ENCODE measurements around the gene THOC6.
A peak's percentile ranks its signal among the peaks of the same experiment; 100 is the strongest.

THOC6 gene

DNA sequence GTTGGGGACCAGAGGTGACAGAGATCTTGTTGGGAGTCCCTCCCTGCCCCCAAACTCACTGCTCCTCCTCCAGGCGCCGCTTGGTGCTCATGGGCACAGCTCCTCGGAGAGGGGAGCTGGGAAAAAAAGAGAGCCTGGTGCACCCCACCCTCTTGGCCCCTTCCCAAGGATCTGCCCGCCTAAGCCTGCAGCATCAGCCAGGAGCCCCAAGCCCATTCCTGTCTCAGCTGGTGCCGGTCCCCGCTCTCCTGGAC is 493 bp upstream of the THOC6 start:
- H3K79me2 ChIP-seq (ENCODE audit: insufficient read depth, low read depth), result no peaks in the 10 kb centered on the region
- no peaks in the 10 kb centered on the region for H3K36me3 ChIP-seq (ENCODE audit: insufficient read depth)
- TF ChIP-seq, protein P1, sequence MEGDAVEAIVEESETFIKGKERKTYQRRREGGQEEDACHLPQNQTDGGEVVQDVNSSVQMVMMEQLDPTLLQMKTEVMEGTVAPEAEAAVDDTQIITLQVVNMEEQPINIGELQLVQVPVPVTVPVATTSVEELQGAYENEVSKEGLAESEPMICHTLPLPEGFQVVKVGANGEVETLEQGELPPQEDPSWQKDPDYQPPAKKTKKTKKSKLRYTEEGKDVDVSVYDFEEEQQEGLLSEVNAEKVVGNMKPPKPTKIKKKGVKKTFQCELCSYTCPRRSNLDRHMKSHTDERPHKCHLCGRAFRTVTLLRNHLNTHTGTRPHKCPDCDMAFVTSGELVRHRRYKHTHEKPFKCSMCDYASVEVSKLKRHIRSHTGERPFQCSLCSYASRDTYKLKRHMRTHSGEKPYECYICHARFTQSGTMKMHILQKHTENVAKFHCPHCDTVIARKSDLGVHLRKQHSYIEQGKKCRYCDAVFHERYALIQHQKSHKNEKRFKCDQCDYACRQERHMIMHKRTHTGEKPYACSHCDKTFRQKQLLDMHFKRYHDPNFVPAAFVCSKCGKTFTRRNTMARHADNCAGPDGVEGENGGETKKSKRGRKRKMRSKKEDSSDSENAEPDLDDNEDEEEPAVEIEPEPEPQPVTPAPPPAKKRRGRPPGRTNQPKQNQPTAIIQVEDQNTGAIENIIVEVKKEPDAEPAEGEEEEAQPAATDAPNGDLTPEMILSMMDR (conservative IDR thresholded peaks at IDR 0.05; ENCODE audit: low read depth, low read length), result no peak

DNA sequence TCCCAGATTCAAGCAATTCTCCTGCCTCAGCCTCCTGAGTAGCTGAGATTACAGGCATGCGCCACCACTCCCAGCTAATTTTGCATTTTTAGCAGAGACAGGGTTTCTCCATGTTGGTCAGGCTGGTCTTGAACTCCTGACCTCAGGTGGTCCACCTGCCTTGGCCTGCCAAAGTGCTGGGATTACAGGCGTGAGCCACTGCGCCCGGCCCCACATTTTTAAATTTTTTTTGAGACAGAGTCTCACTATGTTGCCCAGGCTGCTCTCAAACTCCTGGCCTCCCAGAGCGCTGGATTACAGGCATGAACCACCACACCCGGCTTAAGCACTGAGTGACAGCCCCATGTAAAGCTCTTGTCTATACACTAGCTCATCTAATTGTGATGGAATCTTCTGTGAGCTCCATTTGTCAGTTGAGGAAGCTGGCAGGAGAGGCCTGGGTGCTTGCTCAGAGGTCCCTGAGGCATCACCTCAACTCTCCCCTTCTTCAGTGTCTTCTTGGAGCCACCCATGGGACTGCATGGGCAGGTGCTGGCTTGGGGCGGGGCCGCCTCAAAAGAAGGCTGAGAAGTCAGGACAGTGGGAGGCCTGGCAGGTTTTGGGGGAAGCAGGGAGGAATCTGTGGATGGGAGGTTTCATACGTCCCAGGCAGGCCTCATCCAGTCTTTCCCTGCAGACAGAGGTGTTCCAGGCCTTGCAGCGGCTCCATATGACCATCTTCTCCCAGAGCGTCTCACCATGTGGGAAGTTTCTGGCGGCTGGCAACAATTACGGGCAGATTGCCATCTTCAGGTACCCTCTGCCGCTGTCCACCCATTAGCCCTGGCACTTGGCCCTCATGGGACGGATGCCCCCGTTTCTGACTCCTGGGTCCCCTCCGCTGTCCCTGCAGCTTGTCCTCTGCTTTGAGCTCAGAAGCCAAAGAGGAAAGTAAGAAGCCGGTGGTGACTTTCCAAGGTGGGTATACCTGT is 1.5 kb downstream of the THOC6 start:
- H3K4me2 ChIP-seq, result peak overlapping the region; percentile 79; the same call in 1 of the 2 replicates
- H3K79me2 ChIP-seq (ENCODE audit: insufficient read depth, low read depth), result no peaks in the 10 kb centered on the region
- H3K4me1 ChIP-seq (ENCODE audit: low read depth, poor library complexity, severe bottlenecking), result peaks cover 45% of the 10 kb centered on the region
- H3K36me3 ChIP-seq (ENCODE audit: insufficient read depth), result no peaks in the 10 kb centered on the region
- TF ChIP-seq, protein P1 (conservative IDR thresholded peaks at IDR 0.05; ENCODE audit: low read depth, low read length), result no peak
- no peak overlapping the region for H2AFZ ChIP-seq (ENCODE audit: low read depth)
- H3K27ac ChIP-seq, result no peak overlapping the region
- H3K9ac ChIP-seq, result no peak overlapping the region
- no peaks in the 10 kb centered on the region for H4K20me1 ChIP-seq (ENCODE audit: insufficient read depth)
- peaks cover 20% of the 10 kb centered on the region for H3K27me3 ChIP-seq (ENCODE audit: insufficient read depth, low read depth)
- H3K4me3 ChIP-seq (IDR thresholded peaks at IDR 0.05; ENCODE audit: insufficient read depth, low read depth, low read length), result no peak overlapping the region

More for the DNA sequence above, 493 bp upstream of the THOC6 start:
- H4K20me1 ChIP-seq (ENCODE audit: insufficient read depth), result no peaks in the 10 kb centered on the region
- H3K27ac ChIP-seq, result no peak overlapping the region
- peak overlapping the region; percentile 56 for H2AFZ ChIP-seq (ENCODE audit: low read depth)
- H3K4me3 ChIP-seq (IDR thresholded peaks at IDR 0.05; ENCODE audit: insufficient read depth, low read depth, low read length), result no peak overlapping the region
- peak overlapping the region; percentile 94; the same call in 1 of the 2 replicates for H3K9ac ChIP-seq
- H3K4me2 ChIP-seq, result peak overlapping the region; percentile 79
- H3K4me1 ChIP-seq (ENCODE audit: low read depth, poor library complexity, severe bottlenecking), result peaks cover 52% of the 10 kb centered on the region
- peaks cover 6% of the 10 kb centered on the region; the same call in 1 of the 2 replicates for H3K27me3 ChIP-seq (ENCODE audit: insufficient read depth, low read depth)

DNA sequence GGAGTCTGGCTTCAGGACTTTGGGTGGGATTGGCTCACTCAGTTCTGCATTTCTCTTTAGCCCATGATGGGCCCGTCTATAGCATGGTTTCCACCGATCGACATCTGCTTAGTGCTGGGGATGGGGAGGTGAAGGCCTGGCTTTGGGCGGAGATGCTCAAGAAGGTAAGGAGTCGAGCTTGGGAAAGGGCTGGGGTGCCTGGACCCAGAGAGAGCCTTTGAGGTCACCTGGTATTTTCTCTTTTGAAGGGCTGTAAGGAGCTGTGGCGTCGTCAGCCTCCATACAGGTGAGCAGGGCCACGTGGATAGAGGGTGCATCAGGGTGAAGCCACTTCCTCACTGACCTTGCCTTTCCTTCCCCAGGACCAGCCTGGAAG is 2.2 kb downstream of the THOC6 start:
- no peak overlapping the region for H3K4me3 ChIP-seq (IDR thresholded peaks at IDR 0.05; ENCODE audit: insufficient read depth, low read depth, low read length)
- no peak overlapping the region for H3K9ac ChIP-seq
- H3K36me3 ChIP-seq (ENCODE audit: insufficient read depth), result no peaks in the 10 kb centered on the region
- H3K79me2 ChIP-seq (ENCODE audit: insufficient read depth, low read depth), result no peaks in the 10 kb centered on the region
- peaks cover 26% of the 10 kb centered on the region for H3K27me3 ChIP-seq (ENCODE audit: insufficient read depth, low read depth)
- no peak overlapping the region for H3K4me2 ChIP-seq
- H3K27ac ChIP-seq, result no peak overlapping the region
- no peaks in the 10 kb centered on the region for H4K20me1 ChIP-seq (ENCODE audit: insufficient read depth)
- H2AFZ ChIP-seq (ENCODE audit: low read depth), result no peak overlapping the region
- H3K4me1 ChIP-seq (ENCODE audit: low read depth, poor library complexity, severe bottlenecking), result peaks cover 40% of the 10 kb centered on the region
- TF ChIP-seq, protein P1 (conservative IDR thresholded peaks at IDR 0.05; ENCODE audit: low read depth, low read length), result no peak

DNA sequence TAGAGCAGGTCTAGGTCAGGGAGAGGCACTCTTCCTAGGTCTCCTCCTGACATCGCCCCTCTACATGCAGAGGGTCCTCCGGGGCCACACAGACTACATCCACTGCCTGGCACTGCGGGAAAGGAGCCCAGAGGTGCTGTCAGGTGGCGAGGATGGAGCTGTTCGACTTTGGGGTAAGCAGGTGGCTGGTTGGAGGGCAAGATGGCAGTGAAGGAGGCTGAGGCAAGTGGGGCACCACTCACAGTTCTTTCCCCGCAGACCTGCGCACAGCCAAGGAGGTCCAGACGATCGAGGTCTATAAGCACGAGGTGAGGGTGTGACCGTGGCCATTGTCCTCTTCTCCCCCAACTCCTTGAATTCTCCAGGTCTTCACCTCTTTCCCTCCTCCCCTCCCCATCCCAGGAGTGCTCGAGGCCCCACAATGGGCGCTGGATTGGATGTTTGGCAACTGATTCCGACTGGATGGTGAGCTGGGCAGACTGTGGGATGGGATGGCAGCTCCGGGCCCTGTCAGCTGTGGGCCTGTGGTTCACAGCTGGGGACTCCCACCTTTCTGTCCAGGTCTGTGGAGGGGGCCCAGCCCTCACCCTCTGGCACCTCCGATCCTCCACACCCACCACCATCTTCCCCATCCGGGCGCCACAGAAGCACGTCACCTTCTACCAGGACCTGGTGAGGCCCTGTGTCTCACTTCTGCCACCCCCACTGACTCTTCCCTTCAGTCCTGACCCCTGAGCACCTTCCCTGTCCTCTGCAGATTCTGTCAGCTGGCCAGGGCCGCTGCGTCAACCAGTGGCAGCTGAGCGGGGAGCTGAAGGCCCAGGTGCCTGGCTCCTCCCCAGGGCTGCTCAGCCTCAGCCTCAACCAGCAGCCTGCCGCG is 3.0 kb downstream of the THOC6 start:
- no peaks in the 10 kb centered on the region for H3K79me2 ChIP-seq (ENCODE audit: insufficient read depth, low read depth)
- no peaks in the 10 kb centered on the region for H4K20me1 ChIP-seq (ENCODE audit: insufficient read depth)
- peaks cover 35% of the 10 kb centered on the region for H3K27me3 ChIP-seq (ENCODE audit: insufficient read depth, low read depth)
- H3K4me1 ChIP-seq (ENCODE audit: low read depth, poor library complexity, severe bottlenecking), result peaks cover 32% of the 10 kb centered on the region
- H3K9ac ChIP-seq, result no peak overlapping the region
- TF ChIP-seq, protein P1 (conservative IDR thresholded peaks at IDR 0.05; ENCODE audit: low read depth, low read length), result no peak
- H3K4me3 ChIP-seq (IDR thresholded peaks at IDR 0.05; ENCODE audit: insufficient read depth, low read depth, low read length), result no peak overlapping the region
- no peaks in the 10 kb centered on the region for H3K36me3 ChIP-seq (ENCODE audit: insufficient read depth)
- no peak overlapping the region for H2AFZ ChIP-seq (ENCODE audit: low read depth)
- H3K27ac ChIP-seq, result no peak overlapping the region
- H3K4me2 ChIP-seq, result no peak overlapping the region

All from KMS-11 (cell line).